Measurements from ENCODE around the gene TAX1BP3. TPM values are rescaled to one million over a fixed set of nuclear protein-coding genes. Genes with fewer than 3 reads are reported as not detected.

The TAX1BP3 gene
- total and polyA plus RNA-seq, 2 experiments from 2014 or later: 98.7 to 134 TPM

DNA sequence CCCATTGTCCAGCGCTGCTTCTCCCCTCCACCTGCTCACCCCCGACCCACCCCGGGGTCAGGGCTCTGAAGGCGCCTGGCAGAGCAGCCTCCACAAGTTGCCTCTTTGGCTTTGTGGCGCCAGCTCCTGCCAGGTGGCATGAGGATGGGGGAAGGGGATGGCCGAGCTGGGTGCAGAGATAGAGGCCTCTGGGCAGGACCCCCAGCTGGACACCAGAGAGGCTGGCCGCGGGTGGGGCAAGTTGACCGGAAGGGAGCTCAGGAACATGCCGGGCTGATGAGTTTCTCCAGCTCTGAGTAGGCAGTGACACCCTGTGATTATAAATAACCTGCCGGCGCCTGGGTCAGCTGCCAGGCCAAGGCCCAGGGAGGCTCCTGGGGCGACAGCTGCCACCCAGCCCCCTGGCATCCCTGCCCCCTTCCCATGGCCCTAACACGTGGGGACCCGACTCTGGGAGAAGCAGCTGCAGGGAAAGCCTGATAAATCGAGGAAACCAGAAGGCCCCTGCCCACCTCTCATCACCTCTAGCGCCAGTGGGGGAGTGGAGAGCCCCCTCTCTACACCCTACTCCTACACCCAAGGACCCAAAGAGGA lies 26.8 kb upstream of the TAX1BP3 start:
- DNase-seq (ENCODE audit: low spot score): no peak
- H3K36me3 ChIP-seq (ENCODE audit: insufficient read depth): no peaks in the 10 kb centered on the region
- H3K27ac ChIP-seq (ENCODE audit: low read depth): no peak overlapping the region
- ATAC-seq: no peak; the same call in 2 of the 3 replicates
- H3K4me1 Mint-ChIP-seq: peaks cover 7% of the 10 kb centered on the region; the same call in 2 of the 3 replicates
- H3K79me2 ChIP-seq (replicated peaks; ENCODE audit: insufficient read depth): no peaks in the 10 kb centered on the region
- H4K20me1 ChIP-seq (replicated peaks; ENCODE audit: insufficient read depth): no peaks in the 10 kb centered on the region
- peak overlapping the region; percentile 72 for H3K4me3 Mint-ChIP-seq
- H3K4me2 ChIP-seq: peak overlapping the region; percentile 91
- peaks cover 25% of the 10 kb centered on the region for H3K27me3 ChIP-seq (ENCODE audit: insufficient read depth)
- no peak for TF ChIP-seq EZH2 (IDR thresholded peaks at IDR 0.05; ENCODE audit: low read depth, unreplicated experiment)
- no peak for TF ChIP-seq NANOG (IDR thresholded peaks at IDR 0.05; ENCODE audit: borderline replicate concordance)
- TF ChIP-seq POLR2AphosphoS5 (IDR thresholded peaks at IDR 0.05; ENCODE audit: low read depth): no peak
- TF ChIP-seq EZH2phosphoT487 (IDR thresholded peaks at IDR 0.05; ENCODE audit: unreplicated experiment): no peak
- H3K4me1 ChIP-seq (ENCODE audit: insufficient read depth): peaks cover 16% of the 10 kb centered on the region; the same call in 1 of the 2 replicates
- H3K27ac Mint-ChIP-seq: no peak overlapping the region
- H3K27me3 Mint-ChIP-seq (ENCODE audit: insufficient read depth, low read depth, poor library complexity): peaks cover 31% of the 10 kb centered on the region
- H3F3A ChIP-seq (replicated peaks; ENCODE audit: low read depth): 0 out of 2 replicates have a peak, but pooled peaks cover 7% of the 10 kb centered on the region
- H3K36me3 Mint-ChIP-seq (ENCODE audit: low read depth): no peaks in the 10 kb centered on the region
- H3K4me3 ChIP-seq: peak overlapping the region; percentile 72
- peaks cover 6% of the 10 kb centered on the region; the same call in 1 of the 3 replicates for H3K9me3 Mint-ChIP-seq
- H2AFZ ChIP-seq: peak overlapping the region; percentile 93
- H3K9me2 ChIP-seq (ENCODE audit: insufficient read depth): no peaks in the 10 kb centered on the region

DNA sequence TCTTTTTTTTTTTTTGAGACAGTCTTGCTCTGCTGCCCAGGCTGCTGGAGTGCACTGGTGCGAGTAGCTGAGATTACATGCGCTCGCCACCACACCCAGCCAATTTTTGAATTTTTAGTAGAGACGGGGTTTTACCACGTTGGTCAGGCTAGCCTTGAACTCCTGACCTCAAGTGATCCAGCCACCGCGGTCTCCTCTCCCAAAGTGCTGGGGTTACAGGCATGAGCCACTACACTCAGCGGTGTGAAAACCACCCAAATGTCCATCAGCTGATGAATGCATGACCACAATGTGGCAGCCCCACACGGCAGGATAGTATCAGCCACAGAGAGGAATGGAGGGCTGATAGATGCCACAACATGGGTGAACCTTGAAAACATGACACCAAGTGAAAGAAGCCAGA lies 25.5 kb upstream of the TAX1BP3 start:
- H3K27ac Mint-ChIP-seq: no peak overlapping the region
- H3K4me3 ChIP-seq: no peak overlapping the region
- peaks cover 27% of the 10 kb centered on the region for H3K27me3 Mint-ChIP-seq (ENCODE audit: insufficient read depth, low read depth, poor library complexity)
- no peak for TF ChIP-seq EZH2 (IDR thresholded peaks at IDR 0.05; ENCODE audit: low read depth, unreplicated experiment)
- TF ChIP-seq EZH2phosphoT487 (IDR thresholded peaks at IDR 0.05; ENCODE audit: unreplicated experiment): no peak
- TF ChIP-seq NANOG (IDR thresholded peaks at IDR 0.05; ENCODE audit: borderline replicate concordance): no peak
- TF ChIP-seq, protein P1, sequence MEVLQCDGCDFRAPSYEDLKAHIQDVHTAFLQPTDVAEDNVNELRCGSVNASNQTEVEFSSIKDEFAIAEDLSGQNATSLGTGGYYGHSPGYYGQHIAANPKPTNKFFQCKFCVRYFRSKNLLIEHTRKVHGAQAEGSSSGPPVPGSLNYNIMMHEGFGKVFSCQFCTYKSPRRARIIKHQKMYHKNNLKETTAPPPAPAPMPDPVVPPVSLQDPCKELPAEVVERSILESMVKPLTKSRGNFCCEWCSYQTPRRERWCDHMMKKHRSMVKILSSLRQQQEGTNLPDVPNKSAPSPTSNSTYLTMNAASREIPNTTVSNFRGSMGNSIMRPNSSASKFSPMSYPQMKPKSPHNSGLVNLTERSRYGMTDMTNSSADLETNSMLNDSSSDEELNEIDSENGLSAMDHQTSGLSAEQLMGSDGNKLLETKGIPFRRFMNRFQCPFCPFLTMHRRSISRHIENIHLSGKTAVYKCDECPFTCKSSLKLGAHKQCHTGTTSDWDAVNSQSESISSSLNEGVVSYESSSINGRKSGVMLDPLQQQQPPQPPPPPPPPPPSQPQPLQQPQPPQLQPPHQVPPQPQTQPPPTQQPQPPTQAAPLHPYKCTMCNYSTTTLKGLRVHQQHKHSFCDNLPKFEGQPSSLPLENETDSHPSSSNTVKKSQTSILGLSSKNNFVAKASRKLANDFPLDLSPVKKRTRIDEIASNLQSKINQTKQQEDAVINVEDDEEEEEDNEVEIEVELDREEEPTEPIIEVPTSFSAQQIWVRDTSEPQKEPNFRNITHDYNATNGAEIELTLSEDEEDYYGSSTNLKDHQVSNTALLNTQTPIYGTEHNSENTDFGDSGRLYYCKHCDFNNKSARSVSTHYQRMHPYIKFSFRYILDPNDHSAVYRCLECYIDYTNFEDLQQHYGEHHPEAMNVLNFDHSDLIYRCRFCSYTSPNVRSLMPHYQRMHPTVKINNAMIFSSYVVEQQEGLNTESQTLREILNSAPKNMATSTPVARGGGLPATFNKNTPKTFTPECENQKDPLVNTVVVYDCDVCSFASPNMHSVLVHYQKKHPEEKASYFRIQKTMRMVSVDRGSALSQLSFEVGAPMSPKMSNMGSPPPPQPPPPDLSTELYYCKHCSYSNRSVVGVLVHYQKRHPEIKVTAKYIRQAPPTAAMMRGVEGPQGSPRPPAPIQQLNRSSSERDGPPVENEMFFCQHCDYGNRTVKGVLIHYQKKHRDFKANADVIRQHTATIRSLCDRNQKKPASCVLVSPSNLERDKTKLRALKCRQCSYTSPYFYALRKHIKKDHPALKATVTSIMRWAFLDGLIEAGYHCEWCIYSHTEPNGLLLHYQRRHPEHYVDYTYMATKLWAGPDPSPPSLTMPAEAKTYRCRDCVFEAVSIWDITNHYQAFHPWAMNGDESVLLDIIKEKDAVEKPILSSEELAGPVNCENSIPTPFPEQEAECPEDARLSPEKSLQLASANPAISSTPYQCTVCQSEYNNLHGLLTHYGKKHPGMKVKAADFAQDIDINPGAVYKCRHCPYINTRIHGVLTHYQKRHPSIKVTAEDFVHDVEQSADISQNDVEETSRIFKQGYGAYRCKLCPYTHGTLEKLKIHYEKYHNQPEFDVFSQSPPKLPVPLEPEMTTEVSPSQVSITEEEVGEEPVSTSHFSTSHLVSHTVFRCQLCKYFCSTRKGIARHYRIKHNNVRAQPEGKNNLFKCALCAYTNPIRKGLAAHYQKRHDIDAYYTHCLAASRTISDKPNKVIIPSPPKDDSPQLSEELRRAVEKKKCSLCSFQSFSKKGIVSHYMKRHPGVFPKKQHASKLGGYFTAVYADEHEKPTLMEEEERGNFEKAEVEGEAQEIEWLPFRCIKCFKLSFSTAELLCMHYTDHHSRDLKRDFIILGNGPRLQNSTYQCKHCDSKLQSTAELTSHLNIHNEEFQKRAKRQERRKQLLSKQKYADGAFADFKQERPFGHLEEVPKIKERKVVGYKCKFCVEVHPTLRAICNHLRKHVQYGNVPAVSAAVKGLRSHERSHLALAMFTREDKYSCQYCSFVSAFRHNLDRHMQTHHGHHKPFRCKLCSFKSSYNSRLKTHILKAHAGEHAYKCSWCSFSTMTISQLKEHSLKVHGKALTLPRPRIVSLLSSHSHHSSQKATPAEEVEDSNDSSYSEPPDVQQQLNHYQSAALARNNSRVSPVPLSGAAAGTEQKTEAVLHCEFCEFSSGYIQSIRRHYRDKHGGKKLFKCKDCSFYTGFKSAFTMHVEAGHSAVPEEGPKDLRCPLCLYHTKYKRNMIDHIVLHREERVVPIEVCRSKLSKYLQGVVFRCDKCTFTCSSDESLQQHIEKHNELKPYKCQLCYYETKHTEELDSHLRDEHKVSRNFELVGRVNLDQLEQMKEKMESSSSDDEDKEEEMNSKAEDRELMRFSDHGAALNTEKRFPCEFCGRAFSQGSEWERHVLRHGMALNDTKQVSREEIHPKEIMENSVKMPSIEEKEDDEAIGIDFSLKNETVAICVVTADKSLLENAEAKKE (CRISPR knock-in tag; IDR thresholded peaks at IDR 0.05): no peak
- no peak for TF ChIP-seq JUNB (IDR thresholded peaks at IDR 0.05; ENCODE audit: unreplicated experiment)
- TF ChIP-seq CREB1 (CRISPR knock-in tag; IDR thresholded peaks at IDR 0.05; ENCODE audit: low read depth): no peak
- TF ChIP-seq, protein P2, sequence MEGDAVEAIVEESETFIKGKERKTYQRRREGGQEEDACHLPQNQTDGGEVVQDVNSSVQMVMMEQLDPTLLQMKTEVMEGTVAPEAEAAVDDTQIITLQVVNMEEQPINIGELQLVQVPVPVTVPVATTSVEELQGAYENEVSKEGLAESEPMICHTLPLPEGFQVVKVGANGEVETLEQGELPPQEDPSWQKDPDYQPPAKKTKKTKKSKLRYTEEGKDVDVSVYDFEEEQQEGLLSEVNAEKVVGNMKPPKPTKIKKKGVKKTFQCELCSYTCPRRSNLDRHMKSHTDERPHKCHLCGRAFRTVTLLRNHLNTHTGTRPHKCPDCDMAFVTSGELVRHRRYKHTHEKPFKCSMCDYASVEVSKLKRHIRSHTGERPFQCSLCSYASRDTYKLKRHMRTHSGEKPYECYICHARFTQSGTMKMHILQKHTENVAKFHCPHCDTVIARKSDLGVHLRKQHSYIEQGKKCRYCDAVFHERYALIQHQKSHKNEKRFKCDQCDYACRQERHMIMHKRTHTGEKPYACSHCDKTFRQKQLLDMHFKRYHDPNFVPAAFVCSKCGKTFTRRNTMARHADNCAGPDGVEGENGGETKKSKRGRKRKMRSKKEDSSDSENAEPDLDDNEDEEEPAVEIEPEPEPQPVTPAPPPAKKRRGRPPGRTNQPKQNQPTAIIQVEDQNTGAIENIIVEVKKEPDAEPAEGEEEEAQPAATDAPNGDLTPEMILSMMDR (conservative IDR thresholded peaks at IDR 0.05; ENCODE audit: low read depth in 2 of 2): no peak
- TF ChIP-seq ZNF114 (CRISPR knock-in tag; IDR thresholded peaks at IDR 0.05): no peak
- TF ChIP-seq ZNF331 (CRISPR knock-in tag; IDR thresholded peaks at IDR 0.05; ENCODE audit: low read depth): no peak
- TF ChIP-seq POLR2AphosphoS5 (IDR thresholded peaks at IDR 0.05; ENCODE audit: low read depth): no peak
- no peak for TF ChIP-seq STAT1 (IDR thresholded peaks at IDR 0.05; ENCODE audit: unreplicated experiment)

More for the DNA sequence above, 25.5 kb upstream of the TAX1BP3 start:
- Histone ChIP-seq H3K9me2 (ENCODE audit: insufficient read depth) (no peaks in the 10 kb centered on the region), H3K4me1 (ENCODE audit: insufficient read depth) (peaks cover 16% of the 10 kb centered on the region; the same call in 1 of the 2 replicates), H3K36me3 (ENCODE audit: insufficient read depth) (no peaks in the 10 kb centered on the region), H3F3A (replicated peaks; ENCODE audit: low read depth) (0 out of 2 replicates have a peak, but pooled peaks cover 7% of the 10 kb centered on the region), H3K27me3 (ENCODE audit: insufficient read depth) (peaks cover 25% of the 10 kb centered on the region), H4K20me1 (replicated peaks; ENCODE audit: insufficient read depth) (no peaks in the 10 kb centered on the region), H3K4me2 (no peak overlapping the region), H3K27ac (ENCODE audit: low read depth) (no peak overlapping the region), H3K79me2 (replicated peaks; ENCODE audit: insufficient read depth) (no peaks in the 10 kb centered on the region), H2AFZ (no peak overlapping the region)
- H3K4me1 Mint-ChIP-seq: peaks cover 10% of the 10 kb centered on the region
- no peaks in the 10 kb centered on the region for H3K36me3 Mint-ChIP-seq (ENCODE audit: low read depth)
- H3K4me3 Mint-ChIP-seq: no peak overlapping the region
- ATAC-seq: no peak
- DNase-seq (ENCODE audit: low spot score): no peak
- peaks cover 6% of the 10 kb centered on the region; the same call in 1 of the 3 replicates for H3K9me3 Mint-ChIP-seq

Data from GM23338 (cell line).